Measurements from ENCODE around the gene TMEM273.
"Not testable (repeated sequence)": the region's sequence is repeated elsewhere in the genome, so short reads cannot be mapped to it uniquely, and the experiment has no call there.

The TMEM273 gene

GRCh38 chr10:49202266-49202665, 14.1 kb upstream of the TMEM273 start:
- DNase-seq, result no peak

- DNase-seq, result no peak
Observed at GRCh38 chr10:49200854-49201253, 12.7 kb upstream of the TMEM273 start.

GRCh38 chr10:49197171-49197570, 9.0 kb upstream of the TMEM273 start:
- no peak for DNase-seq

GRCh38 chr10:49195864-49196263, 7.7 kb upstream of the TMEM273 start:
- DNase-seq, result not testable (repeated sequence)

GRCh38 chr10:49194212-49194920, 6.2 kb upstream of the TMEM273 start:
- no peak for DNase-seq

- DNase-seq, result no peak
Observed at GRCh38 chr10:49191349-49191748, 3.2 kb upstream of the TMEM273 start.

GRCh38 chr10:49189422-49189821, 1.2 kb upstream of the TMEM273 start:
- DNase-seq, result no peak

- DNase-seq, result no peak
Observed at GRCh38 chr10:49187044-49187484, 1.1 kb downstream of the TMEM273 start.

- DNase-seq, result no peak
Observed at GRCh38 chr10:49186613-49187012, 1.6 kb downstream of the TMEM273 start.

GRCh38 chr10:49185213-49185612, 3.0 kb downstream of the TMEM273 start:
- no peak for DNase-seq

GRCh38 chr10:49184642-49185111, 3.5 kb downstream of the TMEM273 start:
- DNase-seq, result no peak

- DNase-seq, result no peak
Observed at GRCh38 chr10:49183596-49184542, 4.3 kb downstream of the TMEM273 start.

GRCh38 chr10:49182776-49183175, 5.4 kb downstream of the TMEM273 start:
- no peak for DNase-seq

GRCh38 chr10:49180444-49180860, 7.7 kb downstream of the TMEM273 start:
- no peak for DNase-seq

GRCh38 chr10:49179699-49180443, 8.3 kb downstream of the TMEM273 start:
- DNase-seq, result no peak

- no peak for DNase-seq
Observed at GRCh38 chr10:49178489-49179471, 9.4 kb downstream of the TMEM273 start.

GRCh38 chr10:49177391-49178355, 10.5 kb downstream of the TMEM273 start:
- DNase-seq, result no peak

- no peak for DNase-seq
Observed at GRCh38 chr10:49176310-49177268, 11.6 kb downstream of the TMEM273 start.

- no peak for DNase-seq
Observed at GRCh38 chr10:49175587-49176309, 12.4 kb downstream of the TMEM273 start.
